ENCODE measurements around the gene PPM1B.
"Not testable (repeated sequence)": the region's sequence is repeated elsewhere in the genome, so short reads cannot be mapped to it uniquely, and the experiment has no call there.

Gene PPM1B

DNA sequence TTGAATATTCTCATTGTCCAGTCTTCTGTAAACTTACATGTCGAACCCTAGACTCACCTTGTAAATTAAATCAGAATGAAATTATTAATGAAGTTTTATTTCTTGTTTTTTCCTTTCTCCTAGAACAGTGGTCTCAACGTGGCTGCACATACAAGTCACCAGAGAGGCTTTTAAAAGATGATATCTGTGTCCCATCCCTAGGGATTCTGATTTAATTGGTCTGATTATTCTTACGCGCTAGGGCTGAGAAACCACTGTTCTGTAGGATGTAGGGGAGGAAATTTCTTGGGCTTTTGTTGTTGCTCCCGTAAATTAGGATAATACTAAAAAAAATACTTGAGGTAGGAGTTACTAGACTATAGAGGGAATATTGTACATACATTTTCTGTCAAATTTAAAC is 32.1 kb downstream of the PPM1B start:
- DNase-seq (ENCODE audit: low read depth in 3 of 3): no peak

DNA sequence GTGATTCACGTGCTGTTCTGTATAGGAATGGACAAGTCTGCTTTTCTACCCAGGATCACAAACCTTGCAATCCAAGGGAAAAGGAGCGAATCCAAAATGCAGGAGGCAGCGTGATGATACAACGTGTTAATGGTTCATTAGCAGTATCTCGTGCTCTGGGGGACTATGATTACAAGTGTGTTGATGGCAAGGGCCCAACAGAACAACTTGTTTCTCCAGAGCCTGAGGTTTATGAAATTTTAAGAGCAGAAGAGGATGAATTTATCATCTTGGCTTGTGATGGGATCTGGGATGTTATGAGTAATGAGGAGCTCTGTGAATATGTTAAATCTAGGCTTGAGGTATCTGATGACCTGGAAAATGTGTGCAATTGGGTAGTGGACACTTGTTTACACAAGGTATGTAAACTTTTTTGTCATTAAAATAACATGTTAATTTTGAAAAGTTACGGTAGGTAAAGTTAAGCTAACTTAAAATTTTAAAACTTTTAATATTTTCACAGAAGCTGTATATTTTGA is 33.0 kb downstream of the PPM1B start:
- DNase-seq (ENCODE audit: low read depth in 3 of 3): no peak

DNA sequence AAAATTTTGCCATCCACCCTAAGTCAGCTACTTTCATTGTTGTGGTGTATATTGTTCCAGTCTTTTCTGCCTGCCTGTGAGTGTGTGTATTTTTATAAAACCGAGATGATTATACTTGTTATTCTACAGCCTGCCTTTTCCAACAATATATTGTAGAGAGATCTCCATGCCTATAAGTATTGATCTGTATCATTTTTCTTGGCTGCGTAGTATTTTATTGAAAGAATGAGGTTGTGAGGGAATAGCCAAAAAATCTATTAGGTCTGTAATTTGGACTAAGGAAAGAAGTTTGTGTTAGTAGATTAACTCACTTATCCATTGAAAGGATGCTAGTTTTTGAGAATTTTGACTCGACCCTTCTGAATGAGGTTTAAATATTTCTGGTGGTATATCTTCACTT is 34.9 kb downstream of the PPM1B start:
- no peak for DNase-seq (ENCODE audit: low read depth in 3 of 3)

- peak in 1 of 3 experiments; percentile 25 for DNase-seq (ENCODE audit: low read depth in 3 of 3)
Observed at GRCh38 chr2:44205169-44205568, 36.5 kb downstream of the PPM1B start.

GRCh38 chr2:44207102-44207501 is 38.4 kb downstream of the PPM1B start:
- no peak for DNase-seq (ENCODE audit: low read depth in 3 of 3)

DNA sequence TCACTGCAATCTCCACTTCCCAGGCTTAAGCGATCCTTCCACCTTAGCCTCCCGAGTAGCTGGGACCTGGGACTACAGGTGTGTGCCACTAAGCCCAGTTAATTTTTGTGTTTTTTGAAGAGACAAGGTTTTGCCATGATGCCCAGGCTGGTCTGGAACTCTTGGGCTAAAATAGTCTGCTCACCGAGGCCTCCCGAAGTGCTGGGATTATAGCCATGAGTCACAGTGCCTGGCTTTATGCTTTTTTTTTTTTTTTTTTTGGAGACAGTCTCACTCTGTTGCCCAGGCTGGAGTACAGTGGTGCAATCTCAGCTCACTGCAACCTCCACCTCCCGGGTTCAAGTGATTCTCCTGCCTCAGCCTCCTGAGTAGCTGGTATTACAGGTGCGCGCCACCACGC is 39.0 kb downstream of the PPM1B start:
- DNase-seq (ENCODE audit: low read depth in 3 of 3): not testable (repeated sequence)

GRCh38 chr2:44210362-44210761 is 41.7 kb downstream of the PPM1B start:
- no peak for DNase-seq (ENCODE audit: low read depth in 3 of 3)

GRCh38 chr2:44211183-44211582 is 42.5 kb downstream of the PPM1B start:
- DNase-seq (ENCODE audit: low read depth in 3 of 3): no peak

GRCh38 chr2:44212302-44212701 is 43.6 kb downstream of the PPM1B start:
- DNase-seq (ENCODE audit: low read depth in 3 of 3): no peak

GRCh38 chr2:44215827-44216226 is 47.2 kb downstream of the PPM1B start:
- DNase-seq (ENCODE audit: low read depth in 3 of 3): no peak

GRCh38 chr2:44218771-44219170 is 50.1 kb downstream of the PPM1B start:
- no peak for DNase-seq (ENCODE audit: low read depth in 3 of 3)

DNA sequence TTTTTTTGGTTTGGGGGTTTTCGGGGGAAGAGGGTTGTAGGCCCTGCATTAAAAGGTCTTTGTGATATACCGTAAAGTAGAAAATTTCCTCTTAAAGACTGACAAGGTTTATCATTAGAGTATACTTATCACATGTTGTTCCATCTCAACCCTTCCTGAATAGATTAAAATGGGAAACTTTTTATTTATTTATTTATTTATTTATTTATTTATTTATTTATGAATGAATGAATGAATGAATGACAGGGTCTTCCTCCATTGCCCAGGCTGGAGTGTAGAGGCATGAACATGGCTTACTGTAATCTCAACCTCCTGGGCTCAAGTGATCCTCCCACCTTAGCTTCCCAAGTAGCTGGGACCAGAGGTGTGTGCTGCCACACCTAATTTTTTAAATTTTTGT is 58.1 kb downstream of the PPM1B start:
- DNase-seq (ENCODE audit: low read depth in 3 of 3): no peak

DNA sequence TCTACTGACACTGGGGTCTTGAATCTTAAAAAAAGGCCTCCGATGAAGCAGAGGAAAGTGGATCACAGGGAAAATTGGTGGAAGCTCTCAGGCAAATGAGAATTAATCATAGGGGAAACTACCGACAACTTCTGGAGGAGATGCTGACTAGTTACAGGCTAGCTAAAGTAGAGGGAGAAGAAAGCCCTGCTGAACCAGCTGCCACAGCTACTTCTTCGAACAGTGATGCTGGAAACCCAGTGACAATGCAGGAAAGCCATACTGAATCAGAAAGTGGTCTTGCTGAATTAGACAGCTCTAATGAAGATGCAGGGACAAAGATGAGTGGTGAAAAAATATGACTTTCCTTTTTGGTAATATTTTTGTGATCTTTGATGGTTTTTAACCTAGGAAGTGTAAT is 61.7 kb downstream of the PPM1B start:
- DNase-seq (ENCODE audit: low read depth in 3 of 3): no peak

DNA sequence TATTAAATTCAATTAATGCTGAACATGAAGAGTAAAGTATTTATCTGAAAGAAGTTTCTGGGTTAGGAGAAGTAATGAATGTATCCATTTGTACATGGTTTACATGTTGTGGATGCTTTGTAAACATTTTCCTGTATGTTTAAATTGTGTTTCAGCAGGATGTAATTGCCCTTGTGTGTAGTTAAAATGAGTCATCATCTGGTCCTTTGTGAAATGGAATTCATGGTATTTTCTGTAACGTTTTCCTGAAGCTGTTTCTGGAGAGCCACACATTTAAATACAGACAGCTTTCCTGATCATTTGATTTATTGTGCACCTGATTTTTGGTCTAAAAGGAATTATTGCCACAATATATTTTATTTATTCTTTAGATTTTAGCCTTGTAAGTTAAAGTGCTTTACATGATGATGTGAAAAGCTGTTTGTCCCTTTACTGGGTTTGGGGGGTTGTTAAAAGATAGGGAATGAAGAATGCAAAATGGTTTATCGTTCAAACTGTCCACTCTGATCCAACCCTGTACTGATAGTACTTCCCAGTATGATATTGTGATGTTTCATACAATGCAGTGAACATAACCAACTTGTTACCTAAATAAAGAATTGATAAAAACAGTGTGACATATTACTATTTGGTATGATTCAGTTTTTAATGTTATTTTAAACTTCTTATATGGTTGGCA is 64.9 kb downstream of the PPM1B start:
- DNase-seq (ENCODE audit: low read depth in 3 of 3): no peak

- peak in 1 of 3 experiments; percentile 12 for DNase-seq (ENCODE audit: low read depth in 3 of 3)
Observed at GRCh38 chr2:44237221-44237620, 68.5 kb downstream of the PPM1B start.

GRCh38 chr2:44242904-44243303 is 74.2 kb downstream of the PPM1B start:
- DNase-seq (ENCODE audit: low read depth in 3 of 3): no peak

GRCh38 chr2:44244135-44244871 is 75.6 kb downstream of the PPM1B start:
- DNase-seq (ENCODE audit: low read depth in 3 of 3): peak in 2 of 3 experiments; percentile 13 to 19

- no peak for DNase-seq (ENCODE audit: low read depth in 3 of 3)
Observed at GRCh38 chr2:44245083-44245861, 76.6 kb downstream of the PPM1B start.

DNA sequence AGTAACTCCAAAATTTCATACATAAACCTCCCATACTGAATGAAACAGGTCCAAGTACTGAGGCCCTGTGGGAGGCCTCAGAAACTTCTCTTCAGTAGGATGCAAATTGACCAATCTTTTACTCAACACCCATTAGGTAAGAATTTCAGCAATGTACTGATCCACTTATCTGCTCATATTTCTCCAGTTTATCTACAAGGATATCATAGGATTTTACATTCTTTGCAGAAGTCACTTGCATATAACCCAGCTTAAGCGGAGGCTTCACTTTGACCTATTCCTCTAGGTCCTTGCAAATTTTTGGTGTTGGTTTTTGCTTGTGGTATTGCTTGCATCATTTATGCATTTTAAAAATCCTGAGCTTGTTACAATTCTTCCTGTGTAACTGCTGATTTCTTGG is 77.8 kb downstream of the PPM1B start:
- DNase-seq (ENCODE audit: low read depth in 3 of 3): no peak

DNA sequence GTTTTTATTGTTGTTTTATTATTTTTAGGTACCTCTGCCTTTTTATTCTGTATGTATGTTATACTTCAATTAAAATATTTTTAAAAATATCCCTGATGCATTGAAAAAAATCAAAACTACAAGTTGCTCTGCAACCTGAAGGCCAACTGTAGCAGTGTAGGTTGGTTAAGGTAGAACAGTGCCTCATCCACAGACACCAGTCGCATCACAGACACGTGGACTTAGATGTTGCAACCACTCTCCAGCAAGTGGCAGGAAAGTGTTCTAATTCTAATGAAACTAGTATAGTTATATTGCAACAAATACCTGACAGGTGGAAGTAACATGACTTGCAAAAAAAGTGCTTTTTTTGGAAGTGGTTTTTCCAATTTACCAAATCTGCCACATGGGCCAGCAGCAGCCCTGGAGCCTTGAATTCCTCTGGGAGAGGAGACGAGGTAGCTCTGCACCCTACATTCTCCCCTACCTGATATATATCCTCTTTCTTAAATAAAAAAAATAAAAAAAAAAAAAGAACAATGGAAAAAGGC is 78.2 kb downstream of the PPM1B start:
- no peak for DNase-seq (ENCODE audit: low read depth in 3 of 3)

DNA sequence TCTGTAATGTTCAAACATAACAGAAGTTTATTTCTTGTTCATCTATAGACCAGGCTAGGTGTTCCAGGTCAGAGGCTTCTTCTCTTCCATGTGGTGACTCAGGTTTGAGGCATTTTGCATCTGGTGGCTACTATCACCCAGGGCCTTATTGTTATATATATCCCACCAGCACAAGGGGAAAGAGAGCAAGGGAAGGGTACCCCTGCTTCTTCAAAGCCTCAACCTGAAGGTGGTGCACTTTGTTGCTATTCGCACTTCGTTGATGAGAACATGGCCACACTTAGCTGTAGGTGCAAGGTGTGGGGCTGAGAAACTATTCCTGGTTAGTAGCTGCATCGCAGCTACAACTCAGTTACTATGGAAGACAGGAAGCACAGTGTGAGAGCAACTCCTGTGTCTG is 79.2 kb downstream of the PPM1B start:
- no peak for DNase-seq (ENCODE audit: low read depth in 3 of 3)

DNA sequence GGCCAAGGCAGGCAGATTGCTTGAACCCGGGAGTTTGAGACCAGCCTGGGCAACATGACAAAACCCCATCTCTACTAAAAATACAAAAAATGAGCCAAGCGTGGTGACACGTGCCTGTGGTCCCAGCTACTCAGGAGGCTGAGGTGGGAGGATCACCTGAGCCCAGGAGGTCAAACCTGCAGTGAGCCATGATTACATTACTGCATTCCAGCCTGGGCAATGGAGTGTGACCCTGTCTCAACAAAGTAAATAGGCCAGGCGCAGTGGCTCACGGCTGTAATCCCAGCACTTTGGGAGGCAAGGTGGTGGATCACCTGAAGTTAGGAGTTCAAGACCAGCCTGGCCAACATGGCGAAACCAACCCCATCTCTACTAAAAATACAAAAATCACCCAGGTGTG is 80.6 kb downstream of the PPM1B start:
- not testable (repeated sequence) for DNase-seq (ENCODE audit: low read depth in 3 of 3)

All from stimulated activated CD4-positive, alpha-beta T cell treated with anti-CD3 and anti-CD28 coated beads, TNF-alpha, amount 100 ng/mL, for 4 hours (primary cell).